ENCODE data around the gene ID3. TPM values are rescaled to one million over a fixed set of nuclear protein-coding genes. Genes with fewer than 3 reads are reported as not detected.
A peak's percentile ranks its signal among the peaks of the same experiment; 100 is the strongest.

The ID3 gene
- total and polyA plus RNA-seq, 2 of the 8 experiments (the other 6 are each of a cell fraction or from before 2014, with no cell fraction given), result 240 to 304 TPM

GRCh38 chr1:23594149-23594907 lies 35.0 kb upstream of the ID3 start:
- no peak overlapping the region for H2AFZ ChIP-seq (ENCODE audit: low read length)
- no peak overlapping the region for H4K8ac ChIP-seq (ENCODE audit: extremely low read depth, insufficient read depth, low read length)
- no peak overlapping the region for H2BK120ac ChIP-seq (replicated peaks; ENCODE audit: low read depth, low read length)
- H3K4ac ChIP-seq (replicated peaks; ENCODE audit: insufficient read length, low read depth, low read length), result peak overlapping the region; percentile 2
- 93% methylated on average over 3 of the region's 3 CpGs; no CpG with 5 or more reads in 1 of the 2 experiments for WGBS, 2 experiments (ENCODE audit: extremely low coverage in 1 of 2, insufficient coverage in 1 of 2, insufficient read length in 1 of 2, insufficient replicate concordance in 2 of 2, low coverage in 1 of 2, low lambda C conversion rate in 2 of 2, missing lambda C conversion rate in 1 of 2)
- H3K79me2 ChIP-seq (ENCODE audit: control insufficient read depth in 1 of 2, insufficient read depth in 2 of 2, low read length in 2 of 2), result no peaks in the 10 kb centered on the region
- no peak overlapping the region for H3K14ac ChIP-seq (ENCODE audit: insufficient read length)
- ChIA-PET CTCF (ENCODE audit: partially characterized antibody) (interaction anchor here (1.1 to 1.5 kb wide), 7 partner anchors 14 to 191 kb away, joined by 3 to 5 read pairs (median 3); no protein-coding TSS in a partner anchor), POLR2A (ENCODE audit: partially characterized antibody) (interaction anchor here (1.8 to 26.0 kb wide), 3 partner anchors 13 to 32 kb away, joined by 6 to 547 read pairs (median 7); partner anchors contain the start of gene ID3)
- no peaks in the 10 kb centered on the region for H3K23me2 ChIP-seq (ENCODE audit: low read depth, low read length)
- no peak overlapping the region for H3K56ac ChIP-seq (replicated peaks; ENCODE audit: insufficient read length, low read depth, low read length)
- no peak overlapping the region for H4K5ac ChIP-seq (ENCODE audit: insufficient read length, low read depth, low read length)
- H3K36me3 ChIP-seq (ENCODE audit: control insufficient read depth in 2 of 4, insufficient read depth in 4 of 4, low read length in 3 of 4), result no peaks in the 10 kb centered on the region
- peaks cover 15 to 37% (median 17%) of the 10 kb centered on the region in 4 experiments for H3K4me1 ChIP-seq (replicated peaks in 1 of 4; ENCODE audit: control insufficient read depth in 3 of 4, insufficient read depth in 4 of 4, low read length in 3 of 4)
- H2BK15ac ChIP-seq (ENCODE audit: low read length), result peak overlapping the region; percentile 95; the same call in 1 of the 2 replicates
- H3K23ac ChIP-seq (ENCODE audit: insufficient read length), result no peak overlapping the region
- H3K79me1 ChIP-seq (ENCODE audit: low read depth, low read length), result no peaks in the 10 kb centered on the region
- peak overlapping the region; percentile 43 for H2AK5ac ChIP-seq (ENCODE audit: low read depth, low read length)
- TF ChIP-seq KDM1A (IDR thresholded peaks at IDR 0.05; ENCODE audit: borderline replicate concordance, low read length), result peak; percentile 92
- TF ChIP-seq PHF8 (conservative IDR thresholded peaks at IDR 0.05; ENCODE audit: low read depth, low read length), result no peak
- no peak overlapping the region for H3K27ac ChIP-seq (ENCODE audit: low read depth, low read length)
- peak overlapping the region; percentile 38 for H4K91ac ChIP-seq (replicated peaks; ENCODE audit: insufficient read length, low read length)
- peak overlapping the region; percentile 93; the same call in 1 of the 2 replicates for H2BK5ac ChIP-seq (ENCODE audit: low read depth, low read length)
- peak overlapping the region; percentile 84 for H2BK12ac ChIP-seq (ENCODE audit: low read depth, low read length)
- no peaks in the 10 kb centered on the region; a peak in 1 of 7 replicates for H3K27me3 ChIP-seq (replicated peaks in 1 of 4; ENCODE audit: control insufficient read depth in 3 of 4, extremely low read depth in 1 of 4, insufficient read depth in 3 of 4, low read length in 3 of 4)
- peak overlapping the region; percentile 15 for H2BK20ac ChIP-seq (ENCODE audit: low read length)
- H3K18ac ChIP-seq (ENCODE audit: extremely low read depth, low read length), result peak overlapping the region; percentile 68
- DNase-seq (ENCODE audit: low read depth in 1 of 2, low spot score in 2 of 2) (no peak), FAIRE-seq (no peak)
- no peak overlapping the region for H3K4me3 ChIP-seq (ENCODE audit: extremely low read depth in 1 of 4, insufficient read depth in 2 of 4, low read depth in 3 of 4, low read length in 4 of 4)
- H3K9me3 ChIP-seq (ENCODE audit: insufficient read depth in 2 of 2, low read depth in 1 of 2, low read length in 1 of 2), result no peaks in the 10 kb centered on the region
- no peak overlapping the region for H3K9ac ChIP-seq (replicated peaks in 1 of 4; ENCODE audit: extremely low read depth in 1 of 4, low read depth in 3 of 4, low read length in 3 of 4)
- H4K20me1 ChIP-seq (replicated peaks in 1 of 2; ENCODE audit: control insufficient read depth in 1 of 2, insufficient read depth in 2 of 2, low read length in 2 of 2), result no peaks in the 10 kb centered on the region
- H3K4me2 ChIP-seq (ENCODE audit: insufficient read depth in 1 of 2, low read depth in 2 of 2, low read length in 2 of 2), result no peak overlapping the region

Data from H1 (cell line).